Putamen (tissue), 1 donor: ENCODE results near the gene ARVCF.

Experiments used
- DNase-seq: peaks from one replicate; pipeline ENCODE4 v3.0.0-alpha.2; 2016; ENCODE audit warnings: low spot score

ARVCF gene

GRCh38 chr22:19998991-19999820 lies 17.4 kb downstream of the ARVCF start:
- no peak for DNase-seq

GRCh38 chr22:19998232-19998951 lies 18.2 kb downstream of the ARVCF start:
- no peak for DNase-seq

DNA sequence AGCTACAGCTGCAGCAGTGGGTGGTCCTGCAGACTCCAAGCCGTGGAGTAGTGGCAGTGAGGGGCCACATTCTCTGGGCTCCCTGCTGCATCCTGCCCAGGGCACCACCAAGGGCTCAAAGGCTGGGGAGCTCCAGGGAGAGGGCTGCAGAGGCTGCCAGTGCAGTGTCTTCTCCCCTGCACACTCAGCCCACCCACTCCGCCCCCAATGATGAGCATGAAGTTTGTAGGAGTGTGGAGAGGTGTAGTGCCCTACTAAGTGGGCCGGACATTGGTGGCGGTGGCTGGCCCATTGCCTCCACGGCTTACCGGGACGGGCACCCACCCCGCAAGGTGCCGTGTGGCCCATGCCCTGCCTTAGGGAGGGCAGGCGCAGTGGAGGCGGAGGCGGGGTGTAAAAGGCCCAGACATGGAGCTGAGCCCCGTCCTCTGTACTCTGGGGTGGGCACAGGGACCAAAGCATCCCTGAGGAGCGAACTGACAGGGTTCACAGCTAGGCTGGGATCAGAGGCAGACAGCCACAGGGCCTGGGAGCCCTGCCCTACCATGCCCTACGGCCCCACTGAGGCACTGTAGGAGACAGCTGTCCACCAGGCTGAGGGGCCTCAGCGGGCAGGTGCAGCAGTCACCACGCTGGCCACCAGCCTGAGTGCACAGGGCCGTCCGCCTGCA lies 18.9 kb downstream of the ARVCF start:
- DNase-seq = no peak

GRCh38 chr22:19996694-19997384 lies 19.8 kb downstream of the ARVCF start:
- no peak for DNase-seq

- no peak for DNase-seq
Observed at GRCh38 chr22:19995611-19996339, 20.8 kb downstream of the ARVCF start.

- no peak for DNase-seq
Observed at GRCh38 chr22:19994851-19995610, 21.6 kb downstream of the ARVCF start.

GRCh38 chr22:19993926-19994325 lies 22.7 kb downstream of the ARVCF start:
- DNase-seq = no peak

DNA sequence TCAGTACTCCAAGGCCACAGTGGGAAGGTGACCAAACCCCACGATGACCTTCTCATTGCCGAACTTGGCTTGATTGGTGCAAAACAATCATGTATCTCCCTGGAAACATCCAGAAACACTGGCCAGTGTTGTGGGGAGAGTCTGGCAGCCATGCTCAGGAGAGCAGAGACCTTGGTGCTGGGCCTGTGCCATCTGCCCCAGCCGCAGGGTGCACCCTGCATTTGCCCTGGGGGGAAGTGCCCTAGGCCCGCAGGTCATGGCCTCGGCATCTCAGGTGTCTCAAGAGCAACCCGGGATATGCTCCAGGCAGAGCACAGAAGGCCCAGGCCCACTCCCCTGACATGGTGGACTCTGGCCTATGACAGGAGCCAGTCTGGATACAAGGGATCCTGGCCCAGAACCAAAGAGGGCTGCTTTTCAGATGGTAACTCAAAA lies 23.7 kb downstream of the ARVCF start:
- no peak for DNase-seq

- no peak for DNase-seq
Observed at GRCh38 chr22:19992481-19992911, 24.1 kb downstream of the ARVCF start.

DNA sequence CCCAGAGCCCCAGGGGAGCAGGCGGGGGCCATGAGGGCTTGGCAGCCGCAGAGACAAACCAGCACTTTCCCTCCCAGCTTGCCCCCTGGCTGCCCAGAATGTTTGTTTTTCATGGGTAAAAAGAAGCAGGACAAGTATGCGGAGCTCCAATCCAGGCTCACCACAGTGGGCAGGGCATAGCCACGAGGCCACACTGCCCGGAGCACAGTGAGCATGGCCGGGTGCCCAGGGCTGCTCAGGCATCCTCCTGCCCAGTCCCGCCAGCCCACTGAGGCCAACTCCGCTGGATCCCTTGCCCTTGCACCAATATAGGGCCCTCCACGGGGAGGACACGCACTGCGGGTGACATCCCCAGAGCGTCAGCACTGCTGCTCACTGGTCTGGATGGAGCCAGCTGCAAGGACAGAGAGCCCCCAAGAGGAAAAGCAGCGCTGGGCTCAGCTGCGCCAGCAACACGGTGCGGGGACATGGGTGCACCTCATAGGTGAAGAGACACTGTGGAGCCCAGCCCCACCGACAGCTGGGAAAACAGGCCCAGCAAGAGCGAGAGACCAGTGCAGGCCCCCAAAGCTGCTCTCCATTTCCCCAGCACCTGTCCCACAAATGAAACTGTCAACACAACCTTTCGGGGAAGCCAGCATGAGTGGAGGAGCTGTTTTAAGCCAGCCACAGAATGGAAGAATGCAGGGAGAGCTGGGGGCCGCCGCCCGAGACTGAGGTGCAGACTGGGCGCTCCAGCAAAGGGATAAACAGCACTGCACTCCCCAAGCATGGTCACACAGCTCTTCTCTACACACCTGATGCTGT lies 24.8 kb downstream of the ARVCF start:
- DNase-seq = peak; percentile 32

DNA sequence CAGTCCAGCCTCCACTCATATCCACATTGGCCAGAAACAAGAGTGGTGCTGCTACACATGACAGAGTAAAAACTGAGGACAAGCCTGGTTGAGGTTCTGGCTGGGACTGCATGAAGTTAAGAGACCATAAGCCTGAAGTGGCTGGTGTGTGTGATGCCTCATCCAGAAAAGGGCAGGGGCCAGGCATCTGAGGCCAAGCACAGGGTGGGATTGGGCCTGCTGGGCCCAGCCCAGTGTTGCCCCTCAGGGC lies 25.3 kb downstream of the ARVCF start:
- no peak for DNase-seq

- DNase-seq = no peak
Observed at GRCh38 chr22:19990609-19991394, 25.8 kb downstream of the ARVCF start.

GRCh38 chr22:19990188-19990587 lies 26.4 kb downstream of the ARVCF start:
- DNase-seq = no peak

DNA sequence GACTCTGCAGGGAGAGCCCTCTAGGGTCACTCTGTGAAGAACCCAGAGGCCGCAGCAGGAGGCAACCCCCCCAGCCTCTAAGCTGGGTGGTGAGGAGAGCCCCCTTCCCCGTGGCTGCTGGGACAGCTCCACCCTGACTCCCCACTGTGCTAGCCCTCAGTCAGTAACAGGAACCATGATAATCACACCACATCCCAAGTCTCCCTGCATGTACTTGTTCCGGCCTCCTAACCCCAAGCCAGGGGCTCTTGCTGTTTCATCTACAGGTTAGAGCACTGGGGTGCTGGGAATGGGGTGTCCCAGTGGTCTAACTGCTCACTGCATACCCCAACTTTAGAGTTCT lies 26.9 kb downstream of the ARVCF start:
- DNase-seq = no peak

GRCh38 chr22:19988965-19989724 lies 27.5 kb downstream of the ARVCF start:
- DNase-seq = no peak

- no peak for DNase-seq
Observed at GRCh38 chr22:19988331-19988808, 28.3 kb downstream of the ARVCF start.

DNA sequence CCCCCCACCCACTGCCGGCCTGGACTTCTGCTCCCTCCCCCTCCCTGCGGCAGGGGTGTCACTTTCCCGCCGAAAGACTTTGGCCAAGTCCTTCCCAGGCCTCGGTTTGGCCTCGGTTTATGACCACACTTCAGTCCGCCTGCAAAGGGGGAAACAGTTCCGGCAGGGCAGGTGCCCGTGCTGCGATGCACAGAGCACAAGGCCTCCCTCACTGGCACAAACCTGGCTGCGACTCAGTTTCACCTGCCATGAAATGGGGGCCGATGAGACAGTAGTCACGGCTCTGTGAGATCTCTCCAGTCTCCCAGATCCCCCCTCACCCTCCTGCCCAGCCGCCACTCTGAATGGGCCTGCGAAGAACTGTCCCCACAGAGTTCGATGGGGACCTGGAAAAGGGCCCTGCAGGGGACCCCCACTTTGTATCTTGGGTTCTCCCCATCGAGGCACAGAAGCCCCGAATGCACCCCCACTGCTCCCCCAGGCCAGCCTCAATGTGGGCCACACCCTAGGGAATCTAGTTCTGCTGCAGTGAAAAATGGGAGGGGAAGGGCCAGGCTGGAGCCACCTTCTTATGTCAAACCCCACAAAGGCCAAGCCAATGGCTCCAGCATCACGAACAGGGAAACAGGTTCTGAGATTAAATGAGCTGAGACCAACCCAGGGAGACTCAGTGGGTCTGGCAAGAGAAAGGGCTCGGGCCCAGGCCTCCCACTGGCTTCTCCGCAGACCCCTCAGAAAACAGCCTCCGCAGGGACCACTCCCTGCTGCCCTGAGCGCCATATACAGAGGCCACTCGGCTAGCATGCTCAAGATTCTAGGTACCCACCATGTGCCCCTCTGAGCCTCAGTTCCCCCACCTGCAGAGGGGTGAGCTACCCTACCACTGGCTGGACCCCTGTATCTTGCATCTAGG lies 29.0 kb downstream of the ARVCF start:
- DNase-seq = no peak
